Measurements from ENCODE around the gene LGALS3.

The LGALS3 gene

DNA sequence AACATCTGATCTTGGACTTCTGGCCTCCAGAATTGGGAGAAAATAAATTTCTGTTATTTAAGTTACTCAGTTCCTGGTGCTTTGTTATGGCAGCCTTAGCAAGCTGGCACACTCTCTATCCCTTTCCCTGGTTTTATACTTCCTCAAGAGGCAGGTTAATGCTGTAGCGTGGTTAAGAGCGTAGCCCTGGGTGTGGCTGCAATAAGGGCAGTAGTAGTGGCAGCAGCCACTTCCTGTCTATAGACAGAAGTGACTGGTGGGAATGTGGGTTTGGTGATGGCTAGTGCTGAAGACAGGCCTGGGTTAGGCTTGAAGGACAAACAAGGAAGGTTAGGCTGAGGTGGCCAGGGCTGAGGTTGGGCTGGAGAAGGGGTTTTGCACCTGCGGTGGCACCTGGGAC lies 3.6 kb upstream of the LGALS3 start:
- no peak for DNase-seq (ENCODE audit: low read depth, low spot score)
- H3K27ac ChIP-seq, result no peak overlapping the region
- no peaks in the 10 kb centered on the region for H3K9me3 ChIP-seq (ENCODE audit: low read depth, low read length)
- no peak overlapping the region for H3K9ac ChIP-seq (ENCODE audit: insufficient read length)
- TF ChIP-seq EZH2 (IDR thresholded peaks at IDR 0.05), result no peak
- no peak overlapping the region for H3K4me3 ChIP-seq
- no peaks in the 10 kb centered on the region for H3K36me3 ChIP-seq (ENCODE audit: insufficient read depth, low read length)

DNA sequence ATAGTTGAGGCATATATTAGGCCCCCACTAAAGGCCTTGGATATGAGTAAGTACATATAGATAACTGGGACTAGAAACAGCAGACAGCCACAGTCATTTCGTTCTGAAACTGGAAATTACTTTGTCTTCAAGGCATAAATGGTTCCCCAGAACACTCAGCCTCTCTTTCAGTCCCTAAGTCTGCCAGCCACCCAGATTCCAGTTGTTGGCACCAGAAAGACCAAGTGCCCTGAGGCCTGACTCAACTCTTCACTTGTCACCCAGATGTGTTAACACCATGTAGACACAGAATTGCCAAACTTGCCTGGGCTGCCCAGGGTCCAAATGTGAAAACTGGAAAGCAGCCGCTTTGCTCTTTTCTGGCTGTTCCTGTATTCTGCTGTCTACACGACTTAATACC lies 3.0 kb upstream of the LGALS3 start:
- DNase-seq (ENCODE audit: low read depth, low spot score), result no peak
- Histone ChIP-seq H3K27ac (no peak overlapping the region), H3K4me3 (no peak overlapping the region), H3K9me3 (ENCODE audit: low read depth, low read length) (no peaks in the 10 kb centered on the region), H3K36me3 (ENCODE audit: insufficient read depth, low read length) (no peaks in the 10 kb centered on the region), H3K9ac (ENCODE audit: insufficient read length) (no peak overlapping the region)
- no peak for TF ChIP-seq POLR2AphosphoS5 (IDR thresholded peaks at IDR 0.05; ENCODE audit: borderline replicate concordance, low read depth, low read length)
- TF ChIP-seq EZH2 (IDR thresholded peaks at IDR 0.05), result no peak
- no peak for TF ChIP-seq FOXP2 (optimal IDR thresholded peaks at IDR 0.05; ENCODE audit: control extremely low read depth, extremely low read length, insufficient read depth)

DNA sequence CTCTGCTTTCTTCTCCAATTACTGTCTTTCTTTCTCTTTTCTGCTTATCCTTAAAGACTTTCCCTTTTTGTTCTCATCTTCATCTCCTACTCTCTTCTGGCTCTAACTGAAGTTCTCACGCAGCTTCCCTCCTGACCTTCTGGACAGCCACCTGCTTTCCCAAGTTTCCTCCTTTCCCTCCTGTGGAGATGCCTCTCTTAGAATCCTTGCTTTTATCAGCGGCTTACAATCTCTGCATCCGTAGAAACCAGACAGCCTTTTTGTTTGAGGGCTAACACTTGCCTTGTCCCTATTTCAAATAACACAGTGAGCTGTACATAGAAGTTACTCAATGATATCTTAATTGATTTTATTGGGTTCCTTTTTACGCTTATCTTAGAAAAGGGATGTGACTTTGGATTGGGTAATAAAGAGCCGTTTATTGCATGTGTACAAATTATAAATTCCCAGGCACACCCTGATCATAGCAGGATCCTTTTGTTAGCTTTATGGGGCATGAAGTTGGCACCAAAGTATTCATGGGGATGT lies 2.1 kb upstream of the LGALS3 start:
- Histone ChIP-seq H3K9ac (ENCODE audit: insufficient read length) (no peak overlapping the region), H3K9me3 (ENCODE audit: low read depth, low read length) (no peaks in the 10 kb centered on the region), H3K27ac (no peak overlapping the region), H3K36me3 (ENCODE audit: insufficient read depth, low read length) (no peaks in the 10 kb centered on the region), H3K4me3 (no peak overlapping the region)
- DNase-seq (ENCODE audit: low read depth, low spot score), result no peak
- no peak for TF ChIP-seq EZH2 (IDR thresholded peaks at IDR 0.05)
- no peak for TF ChIP-seq FOXP2 (optimal IDR thresholded peaks at IDR 0.05; ENCODE audit: control extremely low read depth, extremely low read length, insufficient read depth)

DNA sequence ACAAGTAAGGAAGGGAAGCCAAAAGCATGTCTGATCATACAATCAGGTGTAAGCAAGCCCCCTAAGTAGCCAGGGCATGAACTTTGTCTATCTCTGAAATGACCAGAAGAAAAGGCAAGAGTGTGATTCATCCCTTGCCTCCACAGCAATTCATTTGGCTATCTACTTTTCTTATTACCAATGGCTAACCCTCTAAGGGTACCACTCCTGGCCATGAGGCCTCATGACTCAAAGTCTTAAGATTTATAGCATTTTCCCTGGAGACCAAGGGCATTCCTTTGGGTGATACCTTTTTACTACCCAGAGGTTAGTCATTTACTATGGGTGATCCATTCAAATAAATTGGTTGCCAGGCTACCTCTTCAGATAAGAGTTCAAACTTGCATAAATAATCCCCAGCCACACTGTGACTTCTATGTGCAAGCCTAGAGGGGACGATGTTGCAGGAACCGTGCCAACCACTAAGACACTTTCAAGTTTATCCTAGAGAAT lies 1.5 kb upstream of the LGALS3 start:
- Histone ChIP-seq H3K9ac (ENCODE audit: insufficient read length) (no peak overlapping the region), H3K4me3 (no peak overlapping the region), H3K36me3 (ENCODE audit: insufficient read depth, low read length) (no peaks in the 10 kb centered on the region), H3K27ac (no peak overlapping the region), H3K9me3 (ENCODE audit: low read depth, low read length) (no peaks in the 10 kb centered on the region)
- TF ChIP-seq EZH2 (IDR thresholded peaks at IDR 0.05) (no peak), POLR2AphosphoS5 (IDR thresholded peaks at IDR 0.05; ENCODE audit: borderline replicate concordance, low read depth, low read length) (no peak), FOXP2 (optimal IDR thresholded peaks at IDR 0.05; ENCODE audit: control extremely low read depth, extremely low read length, insufficient read depth) (no peak)
- no peak for DNase-seq (ENCODE audit: low read depth, low spot score)

DNA sequence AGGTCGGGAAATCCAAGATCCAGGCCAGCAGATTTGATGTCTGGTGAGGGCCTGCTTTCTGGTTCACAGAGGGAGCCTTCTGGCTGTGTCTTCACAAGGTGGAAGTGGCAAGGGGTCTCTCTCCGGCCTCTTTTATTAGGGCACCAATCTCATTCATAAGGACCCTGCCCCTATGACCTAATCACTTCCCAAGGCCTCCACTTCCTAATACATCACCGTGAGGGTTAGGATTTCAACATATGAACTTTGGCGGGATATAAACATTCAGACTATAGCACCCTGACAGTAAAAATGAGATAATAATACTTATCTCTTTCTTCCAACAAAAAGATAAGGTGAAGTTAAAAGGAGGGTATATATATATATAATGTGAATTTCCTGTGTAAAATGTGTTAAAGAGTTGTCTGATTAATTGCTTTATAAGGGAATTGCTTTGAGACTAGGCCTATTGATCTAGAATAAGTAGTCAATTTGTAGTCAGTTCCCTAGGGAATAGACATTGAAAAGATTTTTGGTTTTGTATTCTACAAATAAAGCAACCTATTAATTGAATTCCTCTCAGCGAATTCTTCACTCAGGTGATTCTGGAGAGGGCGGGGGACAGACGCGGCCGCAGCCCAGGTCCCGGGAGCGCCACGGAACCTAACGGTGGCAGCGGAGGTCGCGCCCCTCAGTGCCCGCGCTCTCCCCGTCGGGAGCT lies 516 bp upstream of the LGALS3 start:
- no peaks in the 10 kb centered on the region for H3K9me3 ChIP-seq (ENCODE audit: low read depth, low read length)
- H3K27ac ChIP-seq, result no peak overlapping the region
- TF ChIP-seq POLR2AphosphoS5 (IDR thresholded peaks at IDR 0.05; ENCODE audit: borderline replicate concordance, low read depth, low read length) (no peak), FOXP2 (optimal IDR thresholded peaks at IDR 0.05; ENCODE audit: control extremely low read depth, extremely low read length, insufficient read depth) (no peak), EZH2 (IDR thresholded peaks at IDR 0.05) (no peak)
- no peak overlapping the region for H3K9ac ChIP-seq (ENCODE audit: insufficient read length)
- no peak overlapping the region for H3K4me3 ChIP-seq
- no peak for DNase-seq (ENCODE audit: low read depth, low spot score)
- H3K36me3 ChIP-seq (ENCODE audit: insufficient read depth, low read length), result no peaks in the 10 kb centered on the region

DNA sequence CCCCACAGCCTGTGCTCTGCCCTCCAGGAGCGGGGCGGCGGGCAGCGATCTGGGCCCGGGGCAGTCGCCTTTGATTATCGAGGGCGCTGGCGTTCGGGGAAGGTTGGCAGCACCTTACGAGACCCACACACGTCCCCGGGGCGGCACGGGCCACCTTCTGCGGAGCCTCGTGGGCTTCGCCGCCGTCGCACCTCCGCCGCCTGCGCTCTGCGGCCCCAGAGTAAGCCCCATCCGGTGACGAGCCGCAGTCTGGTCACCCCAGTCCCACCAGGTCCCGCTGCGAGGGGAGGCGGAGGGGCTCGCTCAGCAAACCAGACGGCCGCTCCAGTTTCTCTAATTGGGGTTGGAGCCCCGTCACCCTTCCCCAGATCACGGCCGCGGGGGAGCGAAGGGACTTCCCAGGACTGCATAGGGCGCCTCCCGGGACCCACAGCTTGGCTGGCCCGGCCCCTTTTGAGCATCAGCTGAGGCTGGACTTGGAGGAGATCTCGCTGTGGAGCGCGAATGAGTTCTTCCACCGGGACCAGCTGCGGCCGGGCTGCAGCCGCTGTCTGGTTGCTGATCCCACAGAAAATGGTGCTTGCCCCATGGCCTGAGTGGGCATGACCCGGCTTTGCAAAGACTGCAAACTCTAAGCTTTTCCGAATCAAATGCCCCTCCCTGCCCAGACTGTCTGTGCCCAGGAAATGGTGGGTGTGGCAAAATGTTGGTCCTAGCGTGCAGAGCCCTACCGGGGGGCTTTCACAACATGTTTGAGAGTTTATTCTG lies 560 bp downstream of the LGALS3 start:
- Histone ChIP-seq H3K27ac (no peak overlapping the region), H3K9me3 (ENCODE audit: low read depth, low read length) (no peaks in the 10 kb centered on the region), H3K4me3 (no peak overlapping the region), H3K9ac (ENCODE audit: insufficient read length) (no peak overlapping the region), H3K36me3 (ENCODE audit: insufficient read depth, low read length) (no peaks in the 10 kb centered on the region)
- TF ChIP-seq EZH2 (IDR thresholded peaks at IDR 0.05) (no peak), FOXP2 (optimal IDR thresholded peaks at IDR 0.05; ENCODE audit: control extremely low read depth, extremely low read length, insufficient read depth) (no peak), POLR2AphosphoS5 (IDR thresholded peaks at IDR 0.05; ENCODE audit: borderline replicate concordance, low read depth, low read length) (no peak)
- DNase-seq (ENCODE audit: low read depth, low spot score), result no peak

DNA sequence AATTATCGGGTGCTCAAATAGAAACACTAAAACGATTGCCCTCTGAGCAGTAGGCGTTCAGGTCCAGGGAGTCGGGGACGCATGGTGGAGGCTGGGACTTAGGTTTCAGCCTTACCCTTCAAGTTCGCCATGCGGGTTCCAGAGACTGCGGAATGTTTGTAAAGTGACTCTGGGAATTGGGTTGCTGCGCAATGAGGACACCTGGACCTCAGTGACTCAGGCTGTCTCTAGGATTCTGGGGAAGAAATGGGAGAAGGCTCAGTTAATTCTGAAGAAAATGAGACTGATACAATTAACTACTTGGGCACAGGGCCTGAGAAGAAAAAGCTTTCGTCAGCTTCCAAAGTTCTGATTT lies 1.1 kb downstream of the LGALS3 start:
- Histone ChIP-seq H3K36me3 (ENCODE audit: insufficient read depth, low read length) (no peaks in the 10 kb centered on the region), H3K9ac (ENCODE audit: insufficient read length) (no peak overlapping the region), H3K27ac (no peak overlapping the region), H3K9me3 (ENCODE audit: low read depth, low read length) (no peaks in the 10 kb centered on the region), H3K4me3 (no peak overlapping the region)
- DNase-seq (ENCODE audit: low read depth, low spot score), result no peak
- TF ChIP-seq EZH2 (IDR thresholded peaks at IDR 0.05) (no peak), POLR2AphosphoS5 (IDR thresholded peaks at IDR 0.05; ENCODE audit: borderline replicate concordance, low read depth, low read length) (no peak), FOXP2 (optimal IDR thresholded peaks at IDR 0.05; ENCODE audit: control extremely low read depth, extremely low read length, insufficient read depth) (no peak)

DNA sequence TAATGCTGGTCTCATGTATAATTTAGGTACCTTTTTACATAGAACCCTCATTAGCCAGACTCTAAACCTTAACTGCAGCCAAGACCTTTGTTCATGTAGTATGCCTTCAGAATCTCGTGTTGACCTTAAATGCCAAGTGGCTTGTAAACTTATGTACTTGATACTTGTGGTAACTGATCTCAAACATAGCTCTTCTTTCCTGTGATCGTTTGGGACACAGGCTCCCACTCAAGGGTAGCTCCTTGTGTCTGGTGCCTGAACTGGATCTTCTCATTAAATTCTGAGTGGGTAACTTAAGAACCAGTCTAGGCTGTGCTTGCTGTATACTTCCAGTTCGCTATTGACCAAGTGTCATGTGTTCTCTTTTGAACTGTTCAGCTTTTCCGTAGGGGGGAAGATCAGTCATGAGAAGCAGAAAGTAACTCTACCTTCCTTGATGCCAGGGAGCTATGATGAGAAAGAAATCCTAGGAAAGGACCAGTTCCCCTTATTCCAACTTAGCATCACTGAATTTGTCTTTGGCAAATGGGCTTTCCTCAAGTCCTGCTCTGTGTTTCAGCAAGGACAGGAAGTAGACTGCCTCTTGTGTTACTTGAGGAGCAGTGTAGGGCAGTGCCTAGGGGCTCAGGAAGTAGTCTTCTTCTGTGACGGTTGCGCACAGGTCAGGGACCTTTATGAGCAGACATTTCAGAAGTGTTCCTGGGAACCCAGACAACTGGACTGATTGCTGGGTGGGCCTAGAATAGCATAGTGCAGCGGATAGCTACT lies 2.5 kb downstream of the LGALS3 start:
- DNase-seq (ENCODE audit: low read depth, low spot score), result no peak
- Histone ChIP-seq H3K27ac (no peak overlapping the region), H3K9me3 (ENCODE audit: low read depth, low read length) (no peaks in the 10 kb centered on the region), H3K9ac (ENCODE audit: insufficient read length) (no peak overlapping the region), H3K36me3 (ENCODE audit: insufficient read depth, low read length) (no peaks in the 10 kb centered on the region), H3K4me3 (no peak overlapping the region)
- no peak for TF ChIP-seq POLR2AphosphoS5 (IDR thresholded peaks at IDR 0.05; ENCODE audit: borderline replicate concordance, low read depth, low read length)
- TF ChIP-seq EZH2 (IDR thresholded peaks at IDR 0.05), result no peak
- TF ChIP-seq FOXP2 (optimal IDR thresholded peaks at IDR 0.05; ENCODE audit: control extremely low read depth, extremely low read length, insufficient read depth), result no peak

All from SK-N-MC (cell line).